Fibroblast of peridontal ligament (primary cell): Measurements from ENCODE around the gene VAPB.

ENCODE experiments used
- DNase-seq: peaks from one replicate; pipeline ENCODE4 v3.0.0-alpha.2; 2010; ENCODE audit errors: extremely low read depth

Gene VAPB

GRCh38 chr20:58436868-58437645 lies 48.0 kb downstream of the VAPB start:
- DNase-seq, result no peak

DNA sequence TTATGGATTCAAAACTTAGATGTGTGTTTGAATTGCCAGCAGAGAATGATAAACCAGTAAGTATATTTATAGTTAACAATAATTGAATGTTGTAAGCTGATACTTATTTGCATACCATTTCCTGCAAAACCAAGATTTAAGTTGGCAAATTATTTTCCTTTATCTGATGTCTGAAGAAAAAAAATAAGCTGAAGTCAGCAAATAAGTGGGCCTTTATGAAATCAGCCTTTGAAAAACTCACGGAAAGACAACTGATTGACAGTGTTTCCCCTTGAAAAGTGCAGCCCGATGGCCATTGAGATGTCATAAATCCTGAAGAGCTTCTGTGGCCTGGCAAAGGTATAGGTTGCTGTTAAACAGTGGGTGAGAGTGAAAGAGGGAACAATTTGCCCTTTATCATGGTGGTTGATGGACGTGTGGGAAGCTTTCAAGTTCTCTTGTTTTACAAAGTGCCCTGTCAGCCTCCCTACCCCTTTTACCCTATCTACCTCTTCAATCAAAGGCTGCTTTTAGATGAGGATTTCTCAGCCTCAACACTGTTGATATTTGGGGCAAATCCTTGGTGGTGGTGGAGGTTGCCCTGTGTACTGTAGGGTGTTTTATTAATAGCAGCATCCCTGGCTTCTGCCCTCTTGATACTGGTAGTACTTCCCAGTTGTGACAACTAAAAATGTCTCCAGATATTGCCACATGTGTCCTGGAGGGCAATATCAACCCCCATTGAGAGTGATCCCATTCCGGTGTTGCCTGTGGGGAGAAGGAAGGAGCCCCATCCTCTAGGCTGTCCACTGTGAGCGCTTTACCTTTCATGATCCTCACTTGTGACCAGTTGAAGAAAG lies 50.2 kb downstream of the VAPB start:
- no peak for DNase-seq

DNA sequence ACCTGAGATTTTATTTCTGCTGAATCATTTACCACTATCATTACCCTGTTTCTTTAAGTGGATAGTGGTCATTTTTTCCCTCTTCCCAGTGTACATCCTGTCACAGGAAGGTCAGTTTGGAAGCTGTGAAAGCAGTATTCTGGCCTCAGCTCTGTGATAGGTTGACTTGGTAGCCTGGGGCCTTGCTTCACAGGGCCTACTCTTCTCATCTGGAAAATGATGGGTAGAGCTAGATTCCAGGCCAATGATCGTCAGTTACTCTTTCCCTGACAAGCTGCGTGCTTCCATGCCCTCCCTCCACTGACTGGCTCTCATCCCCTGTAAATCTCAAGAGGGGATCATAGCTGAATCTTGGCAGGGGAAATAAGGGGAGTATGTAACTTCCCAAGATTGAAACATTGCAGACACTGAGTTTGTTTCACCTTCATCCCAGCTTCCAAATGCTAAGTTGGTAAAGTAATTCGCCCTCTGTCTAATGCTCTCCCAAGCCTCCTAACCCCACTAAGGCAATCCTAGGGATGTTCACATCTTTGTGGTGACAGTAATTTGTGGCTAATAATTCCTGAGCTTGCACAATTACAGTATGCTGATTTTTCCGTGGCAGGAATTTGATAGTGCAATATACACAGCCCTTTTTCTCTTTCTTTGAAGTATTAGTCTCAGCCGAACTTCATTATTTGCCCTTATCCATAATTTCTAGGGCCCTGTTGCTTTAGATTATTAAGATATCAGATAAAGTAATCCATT lies 51.2 kb downstream of the VAPB start:
- no peak for DNase-seq

GRCh38 chr20:58441723-58442122 lies 52.7 kb downstream of the VAPB start:
- no peak for DNase-seq

DNA sequence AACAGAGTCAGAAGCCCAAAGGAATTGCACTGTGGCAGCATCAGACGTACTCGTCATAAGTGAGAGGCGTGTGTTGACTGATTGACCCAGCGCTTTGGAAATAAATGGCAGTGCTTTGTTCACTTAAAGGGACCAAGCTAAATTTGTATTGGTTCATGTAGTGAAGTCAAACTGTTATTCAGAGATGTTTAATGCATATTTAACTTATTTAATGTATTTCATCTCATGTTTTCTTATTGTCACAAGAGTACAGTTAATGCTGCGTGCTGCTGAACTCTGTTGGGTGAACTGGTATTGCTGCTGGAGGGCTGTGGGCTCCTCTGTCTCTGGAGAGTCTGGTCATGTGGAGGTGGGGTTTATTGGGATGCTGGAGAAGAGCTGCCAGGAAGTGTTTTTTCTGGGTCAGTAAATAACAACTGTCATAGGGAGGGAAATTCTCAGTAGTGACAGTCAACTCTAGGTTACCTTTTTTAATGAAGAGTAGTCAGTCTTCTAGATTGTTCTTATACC lies 55.8 kb downstream of the VAPB start:
- no peak for DNase-seq

DNA sequence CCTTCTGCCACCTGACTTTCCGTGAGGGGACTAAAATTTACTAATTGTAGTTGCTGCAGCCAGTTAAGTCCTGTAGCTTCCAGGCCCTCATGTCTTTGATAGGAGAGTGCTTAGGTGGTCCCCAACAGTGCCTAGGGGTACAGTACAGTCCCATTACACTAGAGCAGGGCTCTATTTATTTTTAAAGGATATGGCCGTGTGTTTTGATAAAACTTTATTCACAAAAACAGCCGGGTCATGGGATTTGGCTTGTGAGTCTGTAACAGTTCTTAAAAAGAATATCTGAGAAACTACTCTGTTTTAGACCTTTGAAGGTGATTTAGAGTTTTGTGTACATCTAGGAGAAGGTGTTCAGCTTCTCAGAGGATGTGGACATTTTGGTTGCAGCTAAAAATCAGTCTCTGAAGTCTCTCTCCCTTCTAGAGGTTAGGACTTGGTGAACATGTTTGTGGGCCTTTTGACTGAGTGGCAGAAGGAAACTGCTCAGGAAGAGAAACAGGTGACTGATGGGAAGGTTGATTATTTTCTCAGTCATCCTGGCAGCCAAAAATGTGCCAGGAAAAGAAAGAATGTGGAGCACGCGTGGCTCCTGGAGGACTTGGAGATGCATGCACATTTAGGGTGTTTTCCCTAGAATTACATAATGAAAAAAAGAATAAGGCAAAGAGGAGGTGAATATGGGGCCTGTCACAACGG lies 57.4 kb downstream of the VAPB start:
- DNase-seq, result no peak

GRCh38 chr20:58446960-58447265 lies 57.9 kb downstream of the VAPB start:
- no peak for DNase-seq

- DNase-seq, result peak; percentile 63
Measured at GRCh38 chr20:58447511-58448391, 58.7 kb downstream of the VAPB start.

- no peak for DNase-seq
Measured at GRCh38 chr20:58448958-58449357, 59.9 kb downstream of the VAPB start.

GRCh38 chr20:58449681-58450221 lies 60.7 kb downstream of the VAPB start:
- DNase-seq, result no peak

DNA sequence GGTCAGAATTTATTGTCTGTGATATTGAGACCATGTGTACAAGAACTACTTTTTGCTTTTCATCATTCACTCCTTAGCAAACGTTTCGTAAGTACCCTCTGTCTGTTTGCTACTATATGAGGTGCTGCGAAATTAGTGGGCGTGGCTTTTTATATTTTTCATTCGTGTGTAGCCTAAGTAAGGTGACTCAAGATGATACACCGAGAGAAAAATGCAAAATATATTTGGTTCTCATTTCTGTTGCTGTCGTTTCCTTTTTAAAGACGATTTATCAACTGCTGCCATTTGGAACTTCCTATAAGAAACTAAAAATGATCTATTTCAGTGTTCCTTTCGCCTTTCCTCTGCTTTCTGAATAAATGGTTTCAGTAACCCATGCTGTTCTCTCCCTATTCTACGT lies 61.2 kb downstream of the VAPB start:
- no peak for DNase-seq

- no peak for DNase-seq
Measured at GRCh38 chr20:58452667-58453255, 63.7 kb downstream of the VAPB start.

DNA sequence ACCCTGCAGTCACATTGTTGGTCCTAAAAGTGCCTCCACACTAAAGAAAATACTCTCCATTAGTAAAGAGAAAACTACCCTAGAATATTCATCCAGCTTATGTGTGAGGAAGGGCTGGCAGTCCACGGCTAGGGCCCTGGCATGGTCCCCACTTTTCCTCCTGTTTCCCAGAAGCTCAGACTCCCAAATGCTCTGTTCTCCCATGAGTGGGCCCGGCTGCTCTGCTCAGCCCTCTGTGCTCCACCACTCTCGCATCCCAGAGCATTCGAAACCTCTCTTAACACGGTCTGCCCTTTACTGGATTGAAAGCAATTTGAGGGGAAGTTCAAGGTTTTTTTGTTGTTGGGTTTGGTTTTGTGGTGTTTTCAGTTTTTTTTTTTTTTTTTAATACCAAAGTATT lies 64.4 kb downstream of the VAPB start:
- DNase-seq, result no peak

DNA sequence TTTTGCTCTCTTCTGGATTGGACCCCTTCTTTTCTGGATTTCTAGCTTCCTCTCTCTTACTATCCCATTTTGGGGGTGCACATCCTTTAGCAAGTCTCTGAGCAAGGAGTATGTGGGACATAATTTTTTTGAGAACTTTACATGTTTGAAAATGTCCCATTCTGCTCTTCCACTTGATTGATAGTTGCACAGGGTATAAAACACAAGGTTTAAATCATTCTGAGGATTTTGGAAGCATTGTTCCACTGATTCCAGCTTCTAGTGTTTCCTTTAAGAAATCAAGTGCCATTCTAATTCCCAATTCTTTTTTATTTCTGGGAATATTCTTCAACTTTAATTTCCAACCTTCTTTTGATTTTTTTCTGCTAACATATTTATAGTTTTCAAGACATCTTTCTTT lies 65.4 kb downstream of the VAPB start:
- no peak for DNase-seq

GRCh38 chr20:58457083-58457695 lies 68.2 kb downstream of the VAPB start:
- peak; percentile 57 for DNase-seq

DNA sequence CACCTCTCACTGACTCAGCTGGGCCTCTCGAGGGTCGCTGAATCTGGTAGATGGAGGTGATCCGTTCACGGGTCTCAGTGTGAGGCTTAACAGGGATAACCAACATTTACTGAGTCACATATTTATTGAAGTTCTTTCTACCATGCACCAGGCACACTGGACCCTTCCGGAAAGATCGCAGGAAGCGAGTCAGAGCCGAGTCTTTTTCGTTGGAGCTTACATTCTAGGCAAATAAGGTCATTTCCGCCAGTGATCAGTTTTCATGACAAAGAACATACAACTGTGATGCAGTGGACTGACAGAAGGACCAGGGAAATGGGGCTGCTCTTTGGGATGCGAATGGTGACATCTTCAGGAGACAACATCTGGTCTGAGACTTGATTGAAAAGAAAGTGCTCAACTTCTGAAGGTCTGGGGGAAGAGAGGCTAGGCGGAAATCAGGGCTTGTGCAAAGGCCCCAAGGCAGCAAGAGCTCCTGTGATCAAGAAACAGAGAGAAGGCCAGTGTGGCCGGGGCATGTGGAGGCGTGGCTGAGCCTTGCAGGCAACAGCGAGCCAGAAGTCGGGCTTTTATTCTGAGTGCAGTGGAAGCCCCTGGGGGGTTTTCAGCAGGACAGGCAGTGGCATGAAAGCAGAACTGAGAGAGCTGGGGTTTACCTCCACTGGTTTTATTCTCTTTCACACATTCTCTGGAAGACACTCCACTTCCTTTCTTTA lies 69.5 kb downstream of the VAPB start:
- DNase-seq, result no peak

- DNase-seq, result no peak
Measured at GRCh38 chr20:58459058-58459750, 70.2 kb downstream of the VAPB start.

GRCh38 chr20:58461104-58461503 lies 72.1 kb downstream of the VAPB start:
- no peak for DNase-seq
